OCI-LY1 (cell line): Measurements from ENCODE around the gene PCDHB16.
"Not testable (repeated sequence)": the region's sequence is repeated elsewhere in the genome, so short reads cannot be mapped to it uniquely, and the experiment has no call there.

Experiments
- H2AFZ ChIP-seq: fragments of 200-600 bp; sonication (generic), shearing (Covaris generic); 2 replicates; pipeline ENCODE4 v1.6.0; 2014; ENCODE audit warnings: antibody characterized with exemption, mild to moderate bottlenecking, low read length
- H3F3A ChIP-seq: fragments of 200-600 bp; sonication (generic), shearing (Covaris generic); 2 replicates; pipeline ENCODE4 v1.6.0; 2014; ENCODE audit warnings: mild to moderate bottlenecking, antibody characterized with exemption, low read length, moderate library complexity; ENCODE audit not compliant: insufficient read depth
- H3K27ac ChIP-seq: fragments of 200-600 bp; sonication (generic); 2 replicates; pipeline ENCODE4 v1.5.1; 2014; ENCODE audit warnings: low read length, mixed run types, mild to moderate bottlenecking, low read depth; ENCODE audit not compliant: poor library complexity, severe bottlenecking
- H3K27me3 ChIP-seq: fragments of 200-600 bp; sonication (generic); 2 replicates; pipeline ENCODE4 v1.6.0; 2014; ENCODE audit warnings: antibody characterized with exemption, mild to moderate bottlenecking, low read length, moderate library complexity; ENCODE audit not compliant: insufficient read depth
- H3K36me3 ChIP-seq: fragments of 200-600 bp; sonication (generic); 2 replicates; pipeline ENCODE4 v1.6.1; 2014; ENCODE audit warnings: mild to moderate bottlenecking, antibody characterized with exemption, low read length, moderate library complexity, mixed read lengths; ENCODE audit not compliant: insufficient read depth
- H3K4me1 ChIP-seq: fragments of 200-600 bp; sonication (generic); 2 replicates; pipeline ENCODE4 v1.5.1; 2014; ENCODE audit warnings: mild to moderate bottlenecking, low read length, moderate library complexity; ENCODE audit not compliant: insufficient read depth, severe bottlenecking
- H3K4me2 ChIP-seq: fragments of 200-600 bp; sonication (generic), shearing (Covaris generic); 2 replicates; pipeline ENCODE4 v1.6.1; 2014; ENCODE audit warnings: low read length
- H3K4me3 ChIP-seq: fragments of 200-600 bp; sonication (generic); 2 replicates; pipeline ENCODE4 v1.5.1; 2014; ENCODE audit warnings: low read length, low read depth, mild to moderate bottlenecking, mixed read lengths; ENCODE audit not compliant: poor library complexity, severe bottlenecking
- H3K79me2 ChIP-seq: fragments of 200-600 bp; shearing (Covaris generic); 2 replicates; pipeline ENCODE4 v1.6.1; 2016; ENCODE audit warnings: mixed run types, low read length, mixed read lengths; ENCODE audit not compliant: insufficient read depth
- H3K9ac ChIP-seq: fragments of 200-600 bp; sonication (generic), shearing (Covaris generic); 2 replicates; pipeline ENCODE4 v1.6.1; 2014; ENCODE audit warnings: mild to moderate bottlenecking, low read length, mixed read lengths
- H3K9me2 ChIP-seq: fragments of 200-600 bp; sonication (generic), shearing (Covaris generic); 2 replicates; pipeline ENCODE4 v1.6.1; 2014; ENCODE audit warnings: low read depth, mild to moderate bottlenecking, low read length, mixed read lengths
- H3K9me3 ChIP-seq: fragments of 200-600 bp; shearing (Covaris generic); 2 replicates; pipeline ENCODE4 v1.6.1; 2014; ENCODE audit warnings: low read length, mixed read lengths
- H4K20me1 ChIP-seq: fragments of 200-600 bp; sonication (generic), shearing (Covaris generic); 2 replicates; pipeline ENCODE4 v1.6.0; 2016; ENCODE audit warnings: mild to moderate bottlenecking, low read length; ENCODE audit not compliant: insufficient read depth
- EZH2 ChIP-seq: fragments of 200-600 bp; sonication (generic), shearing (Covaris generic); IDR thresholded peaks from 2 replicates; pipeline ENCODE4 v1.8.0; 2017; ENCODE audit warnings: borderline replicate concordance, mixed run types, mild to moderate bottlenecking, antibody characterized with exemption, low read length, moderate library complexity, mixed read lengths
- TF ChIP-seq, protein P1 (sequence below): fragments of 200-600 bp; sonication (generic), shearing (Covaris generic); IDR thresholded peaks from 2 replicates; pipeline ENCODE4 v1.5.1; 2017; ENCODE audit warnings: mild to moderate bottlenecking, antibody characterized with exemption, low read length, moderate library complexity, mixed read lengths

Gene PCDHB16

GRCh38 chr5:141208478-141208877, 26.3 kb downstream of the PCDHB16 start, which contains the start of gene PCDHB12:
TSS of gene PCDHB12 (plus strand) at chr5:141208719. CDS start at chr5:141208908, 189 bp downstream.
- Histone ChIP-seq H3F3A (no peaks in the 10 kb centered on the region), H3K4me3 (no peak within 1 kb of the TSS), H2AFZ (no peak within 1 kb of the TSS)

DNA sequence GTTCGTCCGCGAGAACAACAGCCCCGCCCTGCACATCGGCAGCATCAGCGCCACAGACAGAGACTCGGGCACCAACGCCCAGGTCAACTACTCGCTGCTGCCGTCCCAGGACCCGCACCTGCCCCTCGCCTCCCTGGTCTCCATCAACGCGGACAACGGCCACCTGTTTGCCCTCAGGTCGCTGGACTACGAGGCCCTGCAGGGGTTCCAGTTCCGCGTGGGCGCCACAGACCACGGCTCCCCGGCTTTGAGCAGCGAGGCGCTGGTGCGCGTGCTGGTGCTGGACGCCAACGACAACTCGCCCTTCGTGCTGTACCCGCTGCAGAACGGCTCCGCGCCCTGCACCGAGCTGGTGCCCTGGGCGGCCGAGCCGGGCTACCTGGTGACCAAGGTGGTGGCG, 28.1 kb downstream of the PCDHB16 start:
- not testable (repeated sequence) for H3K9ac ChIP-seq, H3K4me1 ChIP-seq, H3K4me2 ChIP-seq, H4K20me1 ChIP-seq, H3K27ac ChIP-seq, H3K9me2 ChIP-seq, H3F3A ChIP-seq, H3K79me2 ChIP-seq, H2AFZ ChIP-seq, H3K27me3 ChIP-seq, H3K36me3 ChIP-seq, H3K4me3 ChIP-seq, H3K9me3 ChIP-seq

More at GRCh38 chr5:141208478-141208877, 26.3 kb downstream of the PCDHB16 start, which contains the start of gene PCDHB12:
- Histone ChIP-seq H3K36me3 (no peaks in the 10 kb centered on the region), H3K4me1 (no peaks in the 10 kb centered on the region), H4K20me1 (no peaks in the 10 kb centered on the region), H3K9me3 (no peaks in the 10 kb centered on the region), H3K79me2 (no peaks in the 10 kb centered on the region), H3K27ac (no peak within 1 kb of the TSS), H3K9me2 (no peaks in the 10 kb centered on the region), H3K9ac (no peak within 1 kb of the TSS), H3K27me3 (no peaks in the 10 kb centered on the region), H3K4me2 (no peak within 1 kb of the TSS)
- TF ChIP-seq, protein P1, sequence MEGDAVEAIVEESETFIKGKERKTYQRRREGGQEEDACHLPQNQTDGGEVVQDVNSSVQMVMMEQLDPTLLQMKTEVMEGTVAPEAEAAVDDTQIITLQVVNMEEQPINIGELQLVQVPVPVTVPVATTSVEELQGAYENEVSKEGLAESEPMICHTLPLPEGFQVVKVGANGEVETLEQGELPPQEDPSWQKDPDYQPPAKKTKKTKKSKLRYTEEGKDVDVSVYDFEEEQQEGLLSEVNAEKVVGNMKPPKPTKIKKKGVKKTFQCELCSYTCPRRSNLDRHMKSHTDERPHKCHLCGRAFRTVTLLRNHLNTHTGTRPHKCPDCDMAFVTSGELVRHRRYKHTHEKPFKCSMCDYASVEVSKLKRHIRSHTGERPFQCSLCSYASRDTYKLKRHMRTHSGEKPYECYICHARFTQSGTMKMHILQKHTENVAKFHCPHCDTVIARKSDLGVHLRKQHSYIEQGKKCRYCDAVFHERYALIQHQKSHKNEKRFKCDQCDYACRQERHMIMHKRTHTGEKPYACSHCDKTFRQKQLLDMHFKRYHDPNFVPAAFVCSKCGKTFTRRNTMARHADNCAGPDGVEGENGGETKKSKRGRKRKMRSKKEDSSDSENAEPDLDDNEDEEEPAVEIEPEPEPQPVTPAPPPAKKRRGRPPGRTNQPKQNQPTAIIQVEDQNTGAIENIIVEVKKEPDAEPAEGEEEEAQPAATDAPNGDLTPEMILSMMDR, result peak; percentile 34
- TF ChIP-seq EZH2, result no peak

DNA sequence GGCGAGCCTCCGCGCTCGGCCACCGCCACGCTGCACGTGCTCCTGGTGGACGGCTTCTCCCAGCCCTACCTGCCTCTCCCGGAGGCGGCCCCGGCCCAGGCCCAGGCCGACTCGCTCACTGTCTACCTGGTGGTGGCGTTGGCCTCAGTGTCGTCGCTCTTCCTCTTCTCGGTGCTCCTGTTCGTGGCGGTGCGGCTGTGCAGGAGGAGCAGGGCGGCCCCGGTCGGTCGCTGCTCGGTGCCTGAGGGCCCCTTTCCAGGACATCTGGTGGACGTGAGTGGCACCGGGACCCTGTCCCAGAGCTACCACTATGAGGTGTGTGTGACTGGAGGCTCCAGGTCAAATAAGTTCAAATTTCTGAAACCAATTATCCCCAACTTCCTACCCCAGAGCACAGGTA, 28.7 kb downstream of the PCDHB16 start:
- not testable (repeated sequence) for H3K27ac ChIP-seq, H4K20me1 ChIP-seq, H3K27me3 ChIP-seq, H3F3A ChIP-seq, H3K79me2 ChIP-seq, H3K36me3 ChIP-seq, H3K9ac ChIP-seq, H3K4me2 ChIP-seq, H3K4me1 ChIP-seq, H3K9me2 ChIP-seq, H2AFZ ChIP-seq, H3K4me3 ChIP-seq, H3K9me3 ChIP-seq

DNA sequence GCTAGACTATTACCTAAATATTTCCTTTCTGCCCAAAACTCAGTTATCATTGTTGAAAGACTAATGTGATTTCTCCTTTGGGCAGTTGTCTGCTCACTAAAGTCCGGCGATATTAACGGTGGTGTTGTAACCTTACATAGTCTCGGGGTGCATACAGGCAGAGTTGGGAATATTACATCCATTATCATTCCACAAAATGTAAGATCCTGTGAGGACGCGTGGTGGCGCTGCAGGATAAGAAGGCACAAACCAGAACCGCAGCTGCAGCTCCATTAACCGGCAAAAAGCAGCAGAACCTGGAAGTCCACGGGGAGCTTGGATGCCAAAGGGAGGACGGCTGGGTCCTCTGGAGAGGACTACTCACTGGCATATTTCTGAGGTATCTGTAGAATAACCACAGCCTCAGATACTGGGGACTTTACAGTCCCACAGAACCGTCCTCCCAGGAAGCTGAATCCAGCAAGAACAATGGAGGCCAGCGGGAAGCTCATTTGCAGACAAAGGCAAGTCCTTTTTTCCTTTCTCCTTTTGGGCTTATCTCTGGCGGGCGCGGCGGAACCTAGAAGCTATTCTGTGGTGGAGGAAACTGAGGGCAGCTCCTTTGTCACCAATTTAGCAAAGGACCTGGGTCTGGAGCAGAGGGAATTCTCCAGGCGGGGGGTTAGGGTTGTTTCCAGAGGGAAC, 31.6 kb downstream of the PCDHB16 start, which contains the start of gene PCDHB13:
Gene PCDHB13, plus strand, starts transcription at position 264 of the 684 bp plus-strand sequence. Its CDS starts 205 bp downstream, at position 469.
- not testable (repeated sequence) for H3K9ac ChIP-seq, H3K79me2 ChIP-seq, H3K4me2 ChIP-seq, H4K20me1 ChIP-seq, H3K4me1 ChIP-seq, H3K9me2 ChIP-seq, H3K27me3 ChIP-seq, H3K4me3 ChIP-seq, H3F3A ChIP-seq, H2AFZ ChIP-seq, H3K9me3 ChIP-seq, H3K27ac ChIP-seq, H3K36me3 ChIP-seq
- TF ChIP-seq, protein P1, result peak; percentile 26; the same call in 1 of the 2 replicates

GRCh38 chr5:141214583-141214982, 32.4 kb downstream of the PCDHB16 start:
- not testable (repeated sequence) for H3K27me3 ChIP-seq, H3K4me1 ChIP-seq, H3K4me3 ChIP-seq, H3F3A ChIP-seq, H3K9me2 ChIP-seq, H3K27ac ChIP-seq, H3K4me2 ChIP-seq, H3K79me2 ChIP-seq, H4K20me1 ChIP-seq, H3K9me3 ChIP-seq, H3K36me3 ChIP-seq, H2AFZ ChIP-seq, H3K9ac ChIP-seq

DNA sequence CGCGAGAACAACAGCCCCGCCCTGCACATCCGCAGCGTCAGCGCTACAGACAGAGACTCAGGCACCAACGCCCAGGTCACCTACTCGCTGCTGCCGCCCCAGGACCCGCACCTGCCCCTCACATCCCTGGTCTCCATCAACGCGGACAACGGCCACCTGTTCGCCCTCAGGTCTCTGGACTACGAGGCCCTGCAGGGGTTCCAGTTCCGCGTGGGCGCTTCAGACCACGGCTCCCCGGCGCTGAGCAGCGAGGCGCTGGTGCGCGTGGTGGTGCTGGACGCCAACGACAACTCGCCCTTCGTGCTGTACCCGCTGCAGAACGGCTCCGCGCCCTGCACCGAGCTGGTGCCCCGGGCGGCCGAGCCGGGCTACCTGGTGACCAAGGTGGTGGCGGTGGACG, 33.3 kb downstream of the PCDHB16 start:
- not testable (repeated sequence) for H3K27ac ChIP-seq, H3K9me3 ChIP-seq, H3K27me3 ChIP-seq, H3K4me3 ChIP-seq, H3K36me3 ChIP-seq, H2AFZ ChIP-seq, H3K4me1 ChIP-seq, H3K4me2 ChIP-seq, H3K9me2 ChIP-seq, H3K79me2 ChIP-seq, H4K20me1 ChIP-seq, H3K9ac ChIP-seq, H3F3A ChIP-seq
